GM23338 (cell line): ENCODE results near the gene ARL11. TPM values are rescaled to one million over a fixed set of nuclear protein-coding genes. Genes with fewer than 3 reads are reported as not detected.

ENCODE experiments used
- ATAC-seq: fragments of 200-7000 bp; cut with Tn5 transposase; 3 replicates; pipeline ENCODE4 v1.9.1; 2020
- DNase-seq: peaks from one replicate; pipeline ENCODE4 v3.0.0-alpha.2; 2015; ENCODE audit warnings: low spot score
- H2AFZ ChIP-seq: fragments of 200-600 bp; sonication (generic); 2 replicates; pipeline ENCODE4 v1.8.0; 2016; ENCODE audit warnings: antibody characterized with exemption, mild to moderate bottlenecking, moderate library complexity
- H3F3A ChIP-seq: fragments of 200-600 bp; sonication (generic); replicated peaks from 2 replicates; pipeline ENCODE4 v1.8.0; 2017; ENCODE audit warnings: antibody characterized with exemption, mixed run types, low read depth
- H3K27ac ChIP-seq: fragments of 200-600 bp; sonication (generic); 2 replicates; pipeline ENCODE4 v1.6.1; 2016; ENCODE audit warnings: low read depth
- H3K27me3 ChIP-seq: fragments of 200-600 bp; sonication (generic); 2 replicates; pipeline ENCODE4 v1.8.0; 2016; ENCODE audit warnings: mild to moderate bottlenecking, mixed run types, moderate library complexity; ENCODE audit not compliant: insufficient read depth
- H3K36me3 ChIP-seq: fragments of 200-600 bp; sonication (generic); 2 replicates; pipeline ENCODE4 v1.8.0; 2016; ENCODE audit warnings: mild to moderate bottlenecking; ENCODE audit not compliant: insufficient read depth
- H3K4me1 ChIP-seq: fragments of 200-600 bp; sonication (generic); 2 replicates; pipeline ENCODE4 v1.8.0; 2016; ENCODE audit warnings: mild to moderate bottlenecking, moderate library complexity; ENCODE audit not compliant: insufficient read depth
- H3K4me2 ChIP-seq: fragments of 200-600 bp; sonication (generic); 2 replicates; pipeline ENCODE4 v1.7.1; 2017; ENCODE audit warnings: mixed run types
- H3K4me3 ChIP-seq: fragments of 200-600 bp; sonication (generic); 2 replicates; pipeline ENCODE4 v1.6.1; 2016; ENCODE audit warnings: mixed run types
- H3K79me2 ChIP-seq: fragments of 200-600 bp; sonication (generic); replicated peaks from 2 replicates; pipeline ENCODE4 v1.8.0; 2017; ENCODE audit warnings: mild to moderate bottlenecking; ENCODE audit not compliant: insufficient read depth
- H3K9me2 ChIP-seq: fragments of 200-600 bp; sonication (generic); 2 replicates; pipeline ENCODE4 v1.8.0; 2017; ENCODE audit not compliant: insufficient read depth
- H4K20me1 ChIP-seq: fragments of 200-600 bp; sonication (generic); replicated peaks from 2 replicates; pipeline ENCODE4 v1.8.0; 2017; ENCODE audit warnings: mild to moderate bottlenecking; ENCODE audit not compliant: insufficient read depth
- H3K27ac Mint-ChIP-seq: 2 replicates; pipeline ENCODE4 v1.8.0; 2020; ENCODE audit warnings: inconsistent platforms, mild to moderate bottlenecking, moderate library complexity, mixed read lengths
- H3K27me3 Mint-ChIP-seq: 3 replicates; pipeline ENCODE4 v1.8.0; 2022; ENCODE audit warnings: low read depth, mild to moderate bottlenecking, moderate library complexity, mixed read lengths, inconsistent platforms; ENCODE audit not compliant: insufficient read depth, poor library complexity
- H3K36me3 Mint-ChIP-seq: 3 replicates; pipeline ENCODE4 v1.8.0; 2021; ENCODE audit warnings: low read depth, mild to moderate bottlenecking, inconsistent platforms, moderate library complexity, mixed read lengths
- H3K4me1 Mint-ChIP-seq: 3 replicates; pipeline ENCODE4 v1.8.0; 2020; ENCODE audit warnings: mild to moderate bottlenecking, inconsistent platforms, mixed read lengths
- H3K4me3 Mint-ChIP-seq: 3 replicates; pipeline ENCODE4 v1.8.0; 2021; ENCODE audit warnings: moderate library complexity, mild to moderate bottlenecking, inconsistent platforms, mixed read lengths
- H3K9me3 Mint-ChIP-seq: 3 replicates; pipeline ENCODE4 v1.8.0; 2020; ENCODE audit warnings: moderate library complexity, mild to moderate bottlenecking, inconsistent platforms, mixed read lengths
- CREB1 ChIP-seq: fragments of 250-450 bp; sonication (Bioruptor Pico); IDR thresholded peaks from 2 replicates; pipeline ENCODE4 v1.5.0; 2020; ENCODE audit warnings: low read depth, mild to moderate bottlenecking, moderate library complexity
- EZH2 ChIP-seq: fragments of 200-600 bp; sonication (generic); IDR thresholded peaks from one replicate; pipeline ENCODE4 v1.8.0; 2017; ENCODE audit warnings: antibody characterized with exemption, mild to moderate bottlenecking, low read depth; ENCODE audit not compliant: unreplicated experiment
- EZH2phosphoT487 ChIP-seq: fragments of 200-600 bp; sonication (generic); IDR thresholded peaks from one replicate; pipeline ENCODE4 v1.8.1; 2018; ENCODE audit warnings: antibody characterized with exemption; ENCODE audit not compliant: unreplicated experiment
- JUNB ChIP-seq: IDR thresholded peaks from one replicate; pipeline ENCODE4 v1.6.1; 2016; ENCODE audit warnings: antibody characterized with exemption; ENCODE audit not compliant: unreplicated experiment
- POLR2AphosphoS5 ChIP-seq: IDR thresholded peaks from 2 replicates; pipeline ENCODE4 v1.6.1; 2016; ENCODE audit warnings: antibody characterized with exemption, low read depth
- polyA plus RNA-seq: library from polyadenylated mRNA; unstranded; fragments of >200 nt; fragmentation: Nextera tagmentation; extraction: Ambion mirVana; gene quantifications from 2 replicates; pipeline ENCODE4 v1.2.1, GENCODE V29; 2016
- total RNA-seq: library from RNA; depleted of rRNA; stranded (reverse); fragments of >200 nt; shearing (Covaris generic); gene quantifications from 2 replicates; pipeline ENCODE4 v1.2.3, GENCODE V29; 2014
- TF ChIP-seq, protein P1 (sequence below): fragments of 250-450 bp; sonication (Bioruptor Pico); IDR thresholded peaks from 2 replicates; pipeline ENCODE4 v1.5.0; 2020; ENCODE audit warnings: mild to moderate bottlenecking, moderate library complexity
- TF ChIP-seq, protein P2 (sequence below), 2 experiments: fragments of 200-600 bp in 1 of 2; sonication (generic) in 1 of 2; conservative IDR thresholded peaks; 2 replicates each; pipeline versions ENCODE4 v1.5.1 to v1.6.1; 2016 to 2017; ENCODE audit warnings: antibody characterized with exemption in 2 of 2, low read depth in 2 of 2, mild to moderate bottlenecking in 2 of 2, moderate library complexity in 1 of 2

Gene ARL11
- total and polyA plus RNA-seq, 2 experiments from 2014 or later, result 0.32 to 0.52 TPM

DNA sequence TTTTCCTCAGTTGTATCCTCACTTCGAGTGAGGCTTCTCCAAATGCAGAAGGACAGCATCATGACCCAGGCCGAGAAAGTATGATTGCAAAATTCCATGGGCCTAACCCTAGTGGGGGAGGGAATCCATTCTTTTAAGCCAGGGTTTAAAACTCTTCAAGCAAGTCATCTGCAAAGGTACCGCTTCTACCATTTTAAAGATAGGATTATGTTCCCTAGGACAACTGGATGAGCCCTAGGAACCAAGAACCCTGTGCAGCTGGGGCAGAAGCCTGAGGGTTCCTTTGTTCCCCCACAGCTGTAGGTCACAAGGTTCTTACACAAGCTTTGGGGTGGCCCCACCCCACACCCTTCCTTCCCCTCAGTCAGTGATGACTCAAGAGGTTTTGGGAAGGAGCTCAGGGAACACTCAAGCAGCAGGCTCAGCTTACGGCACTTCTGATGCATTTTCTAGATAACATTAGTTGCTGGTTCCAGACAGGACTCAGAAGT is 13.5 kb downstream of the ARL11 start:
- H3K27ac Mint-ChIP-seq, result no peak overlapping the region

More for the DNA sequence above, 13.5 kb downstream of the ARL11 start:
- no peaks in the 10 kb centered on the region for H3K27me3 ChIP-seq
- no peaks in the 10 kb centered on the region for H3K36me3 ChIP-seq
- no peaks in the 10 kb centered on the region for H3F3A ChIP-seq
- peaks cover 7% of the 10 kb centered on the region; the same call in 1 of the 2 replicates for H3K4me1 ChIP-seq
- Mint-ChIP-seq H3K36me3 (no peaks in the 10 kb centered on the region), H3K4me3 (no peak overlapping the region), H3K4me1 (peaks cover 7% of the 10 kb centered on the region; the same call in 1 of the 3 replicates), H3K27me3 (no peaks in the 10 kb centered on the region), H3K9me3 (no peaks in the 10 kb centered on the region)
- DNase-seq (no peak), ATAC-seq (no peak)
- no peaks in the 10 kb centered on the region for H3K79me2 ChIP-seq
- no peak overlapping the region for H2AFZ ChIP-seq
- no peak overlapping the region for H3K4me3 ChIP-seq
- no peaks in the 10 kb centered on the region for H4K20me1 ChIP-seq
- H3K9me2 ChIP-seq, result peaks cover 3% of the 10 kb centered on the region; the same call in 1 of the 2 replicates
- H3K27ac ChIP-seq, result no peak overlapping the region
- TF ChIP-seq POLR2AphosphoS5 (no peak), JUNB (no peak), EZH2phosphoT487 (no peak), EZH2 (no peak), CREB1 (no peak)
- TF ChIP-seq, protein P1, sequence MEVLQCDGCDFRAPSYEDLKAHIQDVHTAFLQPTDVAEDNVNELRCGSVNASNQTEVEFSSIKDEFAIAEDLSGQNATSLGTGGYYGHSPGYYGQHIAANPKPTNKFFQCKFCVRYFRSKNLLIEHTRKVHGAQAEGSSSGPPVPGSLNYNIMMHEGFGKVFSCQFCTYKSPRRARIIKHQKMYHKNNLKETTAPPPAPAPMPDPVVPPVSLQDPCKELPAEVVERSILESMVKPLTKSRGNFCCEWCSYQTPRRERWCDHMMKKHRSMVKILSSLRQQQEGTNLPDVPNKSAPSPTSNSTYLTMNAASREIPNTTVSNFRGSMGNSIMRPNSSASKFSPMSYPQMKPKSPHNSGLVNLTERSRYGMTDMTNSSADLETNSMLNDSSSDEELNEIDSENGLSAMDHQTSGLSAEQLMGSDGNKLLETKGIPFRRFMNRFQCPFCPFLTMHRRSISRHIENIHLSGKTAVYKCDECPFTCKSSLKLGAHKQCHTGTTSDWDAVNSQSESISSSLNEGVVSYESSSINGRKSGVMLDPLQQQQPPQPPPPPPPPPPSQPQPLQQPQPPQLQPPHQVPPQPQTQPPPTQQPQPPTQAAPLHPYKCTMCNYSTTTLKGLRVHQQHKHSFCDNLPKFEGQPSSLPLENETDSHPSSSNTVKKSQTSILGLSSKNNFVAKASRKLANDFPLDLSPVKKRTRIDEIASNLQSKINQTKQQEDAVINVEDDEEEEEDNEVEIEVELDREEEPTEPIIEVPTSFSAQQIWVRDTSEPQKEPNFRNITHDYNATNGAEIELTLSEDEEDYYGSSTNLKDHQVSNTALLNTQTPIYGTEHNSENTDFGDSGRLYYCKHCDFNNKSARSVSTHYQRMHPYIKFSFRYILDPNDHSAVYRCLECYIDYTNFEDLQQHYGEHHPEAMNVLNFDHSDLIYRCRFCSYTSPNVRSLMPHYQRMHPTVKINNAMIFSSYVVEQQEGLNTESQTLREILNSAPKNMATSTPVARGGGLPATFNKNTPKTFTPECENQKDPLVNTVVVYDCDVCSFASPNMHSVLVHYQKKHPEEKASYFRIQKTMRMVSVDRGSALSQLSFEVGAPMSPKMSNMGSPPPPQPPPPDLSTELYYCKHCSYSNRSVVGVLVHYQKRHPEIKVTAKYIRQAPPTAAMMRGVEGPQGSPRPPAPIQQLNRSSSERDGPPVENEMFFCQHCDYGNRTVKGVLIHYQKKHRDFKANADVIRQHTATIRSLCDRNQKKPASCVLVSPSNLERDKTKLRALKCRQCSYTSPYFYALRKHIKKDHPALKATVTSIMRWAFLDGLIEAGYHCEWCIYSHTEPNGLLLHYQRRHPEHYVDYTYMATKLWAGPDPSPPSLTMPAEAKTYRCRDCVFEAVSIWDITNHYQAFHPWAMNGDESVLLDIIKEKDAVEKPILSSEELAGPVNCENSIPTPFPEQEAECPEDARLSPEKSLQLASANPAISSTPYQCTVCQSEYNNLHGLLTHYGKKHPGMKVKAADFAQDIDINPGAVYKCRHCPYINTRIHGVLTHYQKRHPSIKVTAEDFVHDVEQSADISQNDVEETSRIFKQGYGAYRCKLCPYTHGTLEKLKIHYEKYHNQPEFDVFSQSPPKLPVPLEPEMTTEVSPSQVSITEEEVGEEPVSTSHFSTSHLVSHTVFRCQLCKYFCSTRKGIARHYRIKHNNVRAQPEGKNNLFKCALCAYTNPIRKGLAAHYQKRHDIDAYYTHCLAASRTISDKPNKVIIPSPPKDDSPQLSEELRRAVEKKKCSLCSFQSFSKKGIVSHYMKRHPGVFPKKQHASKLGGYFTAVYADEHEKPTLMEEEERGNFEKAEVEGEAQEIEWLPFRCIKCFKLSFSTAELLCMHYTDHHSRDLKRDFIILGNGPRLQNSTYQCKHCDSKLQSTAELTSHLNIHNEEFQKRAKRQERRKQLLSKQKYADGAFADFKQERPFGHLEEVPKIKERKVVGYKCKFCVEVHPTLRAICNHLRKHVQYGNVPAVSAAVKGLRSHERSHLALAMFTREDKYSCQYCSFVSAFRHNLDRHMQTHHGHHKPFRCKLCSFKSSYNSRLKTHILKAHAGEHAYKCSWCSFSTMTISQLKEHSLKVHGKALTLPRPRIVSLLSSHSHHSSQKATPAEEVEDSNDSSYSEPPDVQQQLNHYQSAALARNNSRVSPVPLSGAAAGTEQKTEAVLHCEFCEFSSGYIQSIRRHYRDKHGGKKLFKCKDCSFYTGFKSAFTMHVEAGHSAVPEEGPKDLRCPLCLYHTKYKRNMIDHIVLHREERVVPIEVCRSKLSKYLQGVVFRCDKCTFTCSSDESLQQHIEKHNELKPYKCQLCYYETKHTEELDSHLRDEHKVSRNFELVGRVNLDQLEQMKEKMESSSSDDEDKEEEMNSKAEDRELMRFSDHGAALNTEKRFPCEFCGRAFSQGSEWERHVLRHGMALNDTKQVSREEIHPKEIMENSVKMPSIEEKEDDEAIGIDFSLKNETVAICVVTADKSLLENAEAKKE (CRISPR knock-in tag), result no peak
- TF ChIP-seq, protein P2, sequence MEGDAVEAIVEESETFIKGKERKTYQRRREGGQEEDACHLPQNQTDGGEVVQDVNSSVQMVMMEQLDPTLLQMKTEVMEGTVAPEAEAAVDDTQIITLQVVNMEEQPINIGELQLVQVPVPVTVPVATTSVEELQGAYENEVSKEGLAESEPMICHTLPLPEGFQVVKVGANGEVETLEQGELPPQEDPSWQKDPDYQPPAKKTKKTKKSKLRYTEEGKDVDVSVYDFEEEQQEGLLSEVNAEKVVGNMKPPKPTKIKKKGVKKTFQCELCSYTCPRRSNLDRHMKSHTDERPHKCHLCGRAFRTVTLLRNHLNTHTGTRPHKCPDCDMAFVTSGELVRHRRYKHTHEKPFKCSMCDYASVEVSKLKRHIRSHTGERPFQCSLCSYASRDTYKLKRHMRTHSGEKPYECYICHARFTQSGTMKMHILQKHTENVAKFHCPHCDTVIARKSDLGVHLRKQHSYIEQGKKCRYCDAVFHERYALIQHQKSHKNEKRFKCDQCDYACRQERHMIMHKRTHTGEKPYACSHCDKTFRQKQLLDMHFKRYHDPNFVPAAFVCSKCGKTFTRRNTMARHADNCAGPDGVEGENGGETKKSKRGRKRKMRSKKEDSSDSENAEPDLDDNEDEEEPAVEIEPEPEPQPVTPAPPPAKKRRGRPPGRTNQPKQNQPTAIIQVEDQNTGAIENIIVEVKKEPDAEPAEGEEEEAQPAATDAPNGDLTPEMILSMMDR (conservative IDR thresholded peaks at IDR 0.05; ENCODE audit: low read depth in 2 of 2), result no peak
- H3K4me2 ChIP-seq, result no peak overlapping the region
